Trophoblast cell (in vitro differentiated cells and primary cell): ENCODE data around the gene MTFR1L.

Experiments
- DNase-seq, 2 donors: peaks; one replicate each; pipeline ENCODE4 v3.0.0-alpha.2; 2016
- H2AFZ ChIP-seq: 2 replicates; pipeline ENCODE4 v1.6.1; 2013; ENCODE audit warnings: low read length, moderate library complexity, mild to moderate bottlenecking; ENCODE audit not compliant: insufficient read depth, poor library complexity
- H2AK5ac ChIP-seq: 2 replicates; pipeline ENCODE4 v1.6.1; 2013; ENCODE audit warnings: mild to moderate bottlenecking, low read length
- H2BK120ac ChIP-seq: 2 replicates; pipeline ENCODE4 v1.6.1; 2013; ENCODE audit warnings: low read length, mild to moderate bottlenecking, moderate library complexity; ENCODE audit not compliant: insufficient read depth, poor library complexity
- H2BK12ac ChIP-seq: 2 replicates; pipeline ENCODE4 v1.6.1; 2013; ENCODE audit warnings: mild to moderate bottlenecking, low read length, moderate library complexity
- H2BK5ac ChIP-seq: 2 replicates; pipeline ENCODE4 v1.6.1; 2013; ENCODE audit warnings: low read length, low read depth, moderate library complexity, mild to moderate bottlenecking; ENCODE audit not compliant: poor library complexity
- H3K14ac ChIP-seq: 2 replicates; pipeline ENCODE4 v1.6.1; 2013; ENCODE audit warnings: mild to moderate bottlenecking, low read length
- H3K18ac ChIP-seq: 2 replicates; pipeline ENCODE4 v1.6.1; 2013; ENCODE audit warnings: mild to moderate bottlenecking, low read length
- H3K23ac ChIP-seq: 2 replicates; pipeline ENCODE4 v1.6.1; 2013; ENCODE audit warnings: low read length
- H3K27ac ChIP-seq: 2 replicates; pipeline ENCODE4 v1.5.1; 2013; ENCODE audit warnings: low read depth, mild to moderate bottlenecking, inconsistent platforms, low read length, moderate library complexity
- H3K27me3 ChIP-seq: 2 replicates; pipeline ENCODE4 v1.6.1; 2013; ENCODE audit warnings: inconsistent platforms, mild to moderate bottlenecking, low read length, moderate library complexity; ENCODE audit not compliant: insufficient read depth
- H3K36me3 ChIP-seq, 2 experiments: 1 replicate in 1 of 2; 2 replicates in 1 of 2; pipeline ENCODE4 v1.6.1; 2013; ENCODE audit warnings: low read length in 2 of 2, mild to moderate bottlenecking in 2 of 2, moderate library complexity in 1 of 2; ENCODE audit not compliant: insufficient read depth in 2 of 2, control insufficient read depth in 1 of 2
- H3K4ac ChIP-seq: 2 replicates; pipeline ENCODE4 v1.6.1; 2013; ENCODE audit warnings: low read depth, mild to moderate bottlenecking, low read length, moderate library complexity
- H3K4me1 ChIP-seq, 2 experiments: 1 replicate in 1 of 2; 2 replicates in 1 of 2; pipeline ENCODE4 v1.6.1; 2013; ENCODE audit warnings: low read length in 2 of 2, mild to moderate bottlenecking in 2 of 2, moderate library complexity in 1 of 2; ENCODE audit not compliant: insufficient read depth in 2 of 2, control insufficient read depth in 1 of 2
- H3K4me2 ChIP-seq: 2 replicates; pipeline ENCODE4 v1.6.1; 2013; ENCODE audit warnings: inconsistent platforms, mild to moderate bottlenecking, low read length, moderate library complexity
- H3K4me3 ChIP-seq: 2 replicates; pipeline ENCODE4 v1.5.1; 2013; ENCODE audit warnings: mild to moderate bottlenecking, low read depth, low read length, inconsistent platforms
- H3K79me1 ChIP-seq: one replicate; pipeline ENCODE4 v1.6.1; 2013; ENCODE audit warnings: low read length
- H3K79me2 ChIP-seq: 2 replicates; pipeline ENCODE4 v1.6.1; 2013; ENCODE audit warnings: low read length, mild to moderate bottlenecking; ENCODE audit not compliant: control insufficient read depth, insufficient read depth, poor library complexity
- H3K9ac ChIP-seq: 2 replicates; pipeline ENCODE4 v1.6.1; 2013; ENCODE audit warnings: mild to moderate bottlenecking, low read length
- H3K9me3 ChIP-seq: 2 replicates; pipeline ENCODE4 v1.6.1; 2013; ENCODE audit warnings: low read depth, mild to moderate bottlenecking, control low read depth, inconsistent platforms, low read length; ENCODE audit not compliant: insufficient read depth
- H4K12ac ChIP-seq: 2 replicates; pipeline ENCODE4 v1.6.1; 2013; ENCODE audit warnings: low read depth, mild to moderate bottlenecking, low read length, moderate library complexity
- H4K8ac ChIP-seq: 2 replicates; pipeline ENCODE4 v1.6.1; 2013; ENCODE audit warnings: low read depth, mild to moderate bottlenecking, low read length, moderate library complexity
- H4K91ac ChIP-seq: one replicate; pipeline ENCODE4 v1.6.1; 2013; ENCODE audit warnings: low read depth, mild to moderate bottlenecking, low read length, moderate library complexity
- WGBS: extraction: QIAGEN DNeasy Blood & Tissue Kit; methylation state at CpG from one replicate; pipeline ENCODE4 v1.1.7; 2013; ENCODE audit warnings: missing lambda C conversion rate; ENCODE audit not compliant: insufficient read length, insufficient coverage; ENCODE audit errors: extremely low coverage; 5-methylcytosine and 5-hydroxymethylcytosine counted together

The MTFR1L gene

GRCh38 chr1:25877155-25877554 lies 57.4 kb downstream of the MTFR1L start:
- Histone ChIP-seq H4K12ac (no peak overlapping the region), H3K14ac (no peak overlapping the region), H3K4me3 (no peak overlapping the region), H3K23ac (no peak overlapping the region), H3K4me1 (peaks cover 32 to 42% of the 10 kb centered on the region in 2 experiments), H2AK5ac (no peak overlapping the region), H2BK12ac (no peak overlapping the region), H3K4ac (no peak overlapping the region), H3K18ac (no peak overlapping the region), H3K36me3 (no peaks in the 10 kb centered on the region), H3K79me1 (peaks cover 29% of the 10 kb centered on the region), H3K9me3 (no peaks in the 10 kb centered on the region), H4K8ac (no peak overlapping the region), H2BK120ac (no peak overlapping the region), H2BK5ac (no peak overlapping the region), H3K79me2 (peaks cover 12% of the 10 kb centered on the region), H2AFZ (no peak overlapping the region), H3K9ac (no peak overlapping the region), H3K27ac (no peak overlapping the region), H4K91ac (no peak overlapping the region), H3K27me3 (no peaks in the 10 kb centered on the region), H3K4me2 (no peak overlapping the region)
- no peak for DNase-seq
- WGBS: no CpG with 5 or more reads among the region's 2 CpGs

GRCh38 chr1:25878690-25879089 lies 58.9 kb downstream of the MTFR1L start:
- Histone ChIP-seq H4K8ac (no peak overlapping the region), H3K9ac (no peak overlapping the region), H4K12ac (no peak overlapping the region), H3K27me3 (no peaks in the 10 kb centered on the region), H3K9me3 (no peaks in the 10 kb centered on the region), H3K79me2 (peaks cover 12% of the 10 kb centered on the region), H3K4me3 (no peak overlapping the region), H3K14ac (no peak overlapping the region), H3K23ac (no peak overlapping the region), H2BK120ac (peak overlapping the region; percentile 39), H4K91ac (peak overlapping the region; percentile 76), H3K79me1 (peaks cover 29% of the 10 kb centered on the region), H3K36me3 (no peaks in the 10 kb centered on the region), H3K27ac (peak overlapping the region; percentile 70), H2BK12ac (no peak overlapping the region), H2AK5ac (no peak overlapping the region), H3K4ac (no peak overlapping the region), H3K18ac (no peak overlapping the region), H2AFZ (no peak overlapping the region), H3K4me1 (peaks cover 29 to 42% of the 10 kb centered on the region in 2 experiments), H3K4me2 (peak overlapping the region; percentile 38), H2BK5ac (peak overlapping the region; percentile 49)
- no CpG with 5 or more reads among the region's 5 CpGs for WGBS
- DNase-seq: peak; percentile 78 to 86

GRCh38 chr1:25879675-25880074 lies 59.9 kb downstream of the MTFR1L start:
- H3K23ac ChIP-seq: no peak overlapping the region
- H2AK5ac ChIP-seq: peak overlapping the region; percentile 20
- peak overlapping the region; percentile 1 for H2BK5ac ChIP-seq
- DNase-seq: peak; percentile 63 to 77
- no peak overlapping the region for H3K4ac ChIP-seq
- H3K79me1 ChIP-seq: peaks cover 25% of the 10 kb centered on the region
- peak overlapping the region; percentile 12 for H3K18ac ChIP-seq
- no peaks in the 10 kb centered on the region for H3K36me3 ChIP-seq
- H4K12ac ChIP-seq: peak overlapping the region; percentile 20
- no peaks in the 10 kb centered on the region for H3K27me3 ChIP-seq
- H4K8ac ChIP-seq: peak overlapping the region; percentile 11
- peak overlapping the region; percentile 70 for H3K27ac ChIP-seq
- H3K79me2 ChIP-seq: peaks cover 8% of the 10 kb centered on the region
- H3K4me3 ChIP-seq: no peak overlapping the region
- H3K9me3 ChIP-seq: no peaks in the 10 kb centered on the region
- peak overlapping the region; percentile 2 for H2BK120ac ChIP-seq
- H3K9ac ChIP-seq: no peak overlapping the region
- WGBS: no CpG with 5 or more reads among the region's 2 CpGs
- H2BK12ac ChIP-seq: peak overlapping the region; percentile 16
- peak overlapping the region; percentile 44 for H4K91ac ChIP-seq
- H3K4me2 ChIP-seq: peak overlapping the region; percentile 9
- peak overlapping the region; percentile 50 for H3K14ac ChIP-seq
- H3K4me1 ChIP-seq: peaks cover 23 to 37% of the 10 kb centered on the region in 2 experiments
- no peak overlapping the region for H2AFZ ChIP-seq

- H3K9ac ChIP-seq: no peak overlapping the region
- H3K23ac ChIP-seq: no peak overlapping the region
- H3K79me1 ChIP-seq: peaks cover 18% of the 10 kb centered on the region
- no peaks in the 10 kb centered on the region for H3K9me3 ChIP-seq
- H2BK120ac ChIP-seq: peak overlapping the region; percentile 8
- H3K14ac ChIP-seq: no peak overlapping the region
- peak overlapping the region; percentile 44 for H4K91ac ChIP-seq
- no peak overlapping the region for H2AK5ac ChIP-seq
- H3K18ac ChIP-seq: no peak overlapping the region
- H3K4me2 ChIP-seq: no peak overlapping the region
- no peak overlapping the region for H2BK5ac ChIP-seq
- no peak overlapping the region for H4K12ac ChIP-seq
- no peak overlapping the region for H4K8ac ChIP-seq
- no peak overlapping the region for H2AFZ ChIP-seq
- peaks cover 2% of the 10 kb centered on the region for H3K79me2 ChIP-seq
- no peak for DNase-seq
- no peaks in the 10 kb centered on the region for H3K27me3 ChIP-seq
- no peak overlapping the region for H3K4me3 ChIP-seq
- no peak overlapping the region for H2BK12ac ChIP-seq
- H3K4me1 ChIP-seq: peaks cover 20 to 34% of the 10 kb centered on the region in 2 experiments
- WGBS: no CpG with 5 or more reads among the region's 5 CpGs
- H3K27ac ChIP-seq: no peak overlapping the region
- H3K36me3 ChIP-seq: peaks cover 0 to 3% of the 10 kb centered on the region in 2 experiments
- H3K4ac ChIP-seq: no peak overlapping the region
Observed at GRCh38 chr1:25880518-25880917, 60.8 kb downstream of the MTFR1L start.
